Measurements from ENCODE around the gene TMEM233. TPM values are rescaled to one million over a fixed set of nuclear protein-coding genes. Genes with fewer than 3 reads are reported as not detected.

The TMEM233 gene
- polyA plus RNA-seq (2011; rRNA removed) (not detected in 2 replicates), polyA plus RNA-seq (2017; fragmentation: RNase III; extraction: RNeasy Plus Mini Kit Qiagen cat#74134 plus additional on column Dnase treatment) (not detected in 3 replicates), polyA minus RNA-seq (2011; rRNA and poly(A)+ RNA removed) (not detected in 2 replicates)
- not detected in 2 replicates for polyA plus RNA-seq (2012; cell fraction: cytosol; rRNA removed)
- polyA plus RNA-seq (2012; cell fraction: nucleus; rRNA removed) = not detected in 2 replicates

DNA sequence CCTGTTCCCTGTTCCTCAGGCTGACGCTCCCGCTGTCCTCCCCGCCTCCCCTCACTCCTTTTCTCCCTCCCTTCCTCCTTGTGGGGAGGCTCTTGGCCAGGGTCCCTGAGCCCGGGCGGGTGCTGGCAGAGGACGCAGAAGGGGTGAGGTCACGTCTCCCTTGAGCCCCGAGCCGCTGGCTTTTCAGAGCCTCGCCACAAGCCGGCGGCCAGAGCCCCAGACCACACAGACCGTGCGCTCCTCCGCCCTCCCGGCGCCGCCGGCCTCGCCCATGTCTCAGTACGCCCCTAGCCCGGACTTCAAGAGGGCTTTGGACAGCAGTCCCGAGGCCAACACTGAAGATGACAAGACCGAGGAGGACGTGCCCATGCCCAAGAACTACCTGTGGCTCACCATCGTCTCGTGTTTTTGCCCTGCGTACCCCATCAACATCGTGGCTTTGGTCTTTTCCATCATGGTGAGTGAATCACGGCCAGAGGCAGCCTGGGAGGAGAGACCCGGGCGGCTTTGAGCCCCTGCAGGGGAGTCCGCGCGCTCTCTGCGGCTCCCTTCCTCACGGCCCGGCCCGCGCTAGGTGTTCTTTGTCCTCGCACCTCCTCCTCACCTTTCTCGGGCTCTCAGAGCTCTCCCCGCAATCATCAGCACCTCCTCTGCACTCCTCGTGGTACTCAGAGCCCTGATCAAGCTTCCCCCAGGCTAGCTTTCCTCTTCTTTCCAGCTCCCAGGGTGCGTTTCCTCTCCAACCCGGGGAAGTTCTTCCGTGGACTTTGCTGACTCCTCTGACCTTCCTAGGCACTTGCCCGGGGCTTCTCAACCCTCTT is at the start of gene TMEM233:
Gene TMEM233, plus strand, starts transcription at position 197 of the 821 bp plus-strand sequence. Its CDS starts 75 bp downstream, at position 272.
- ATAC-seq (peak; percentile 12 to 44; a peak in 3 of 6 replicates), DNase-seq (ENCODE audit: low read depth in 1 of 2, low spot score in 1 of 2) (no peak), FAIRE-seq (no peak)
- no peak for TF ChIP-seq CBX8 (IDR thresholded peaks at IDR 0.05)
- no peak for TF ChIP-seq ZC3H11A (IDR thresholded peaks at IDR 0.05)
- TF ChIP-seq EHMT2 (IDR thresholded peaks at IDR 0.05; ENCODE audit: low read depth) = no peak
- TF ChIP-seq PHF8 (IDR thresholded peaks at IDR 0.05; ENCODE audit: borderline replicate concordance, low read depth) = no peak
- no peak for TF ChIP-seq HOXA7 (CRISPR knock-in tag; IDR thresholded peaks at IDR 0.05)
- TF ChIP-seq TP53 (CRISPR knock-in tag; IDR thresholded peaks at IDR 0.05) = no peak
- no peak for TF ChIP-seq CHD4 (IDR thresholded peaks at IDR 0.05; ENCODE audit: borderline replicate concordance)
- no peak for TF ChIP-seq KDM1A (IDR thresholded peaks at IDR 0.05; ENCODE audit: low read depth)
- TF ChIP-seq NFE2L2 (conservative IDR thresholded peaks at IDR 0.05; ENCODE audit: low read length) = no peak
- TF ChIP-seq, protein P1, sequence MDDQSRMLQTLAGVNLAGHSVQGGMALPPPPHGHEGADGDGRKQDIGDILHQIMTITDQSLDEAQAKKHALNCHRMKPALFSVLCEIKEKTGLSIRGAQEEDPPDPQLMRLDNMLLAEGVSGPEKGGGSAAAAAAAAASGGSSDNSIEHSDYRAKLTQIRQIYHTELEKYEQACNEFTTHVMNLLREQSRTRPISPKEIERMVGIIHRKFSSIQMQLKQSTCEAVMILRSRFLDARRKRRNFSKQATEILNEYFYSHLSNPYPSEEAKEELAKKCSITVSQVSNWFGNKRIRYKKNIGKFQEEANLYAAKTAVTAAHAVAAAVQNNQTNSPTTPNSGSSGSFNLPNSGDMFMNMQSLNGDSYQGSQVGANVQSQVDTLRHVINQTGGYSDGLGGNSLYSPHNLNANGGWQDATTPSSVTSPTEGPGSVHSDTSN (IDR thresholded peaks at IDR 0.05) = no peak
- no peak for TF ChIP-seq BCL3 (IDR thresholded peaks at IDR 0.05)
- TF ChIP-seq POLR2A (IDR thresholded peaks at IDR 0.05; ENCODE audit: low read length) = no peak
- no peak for TF ChIP-seq MAZ (IDR thresholded peaks at IDR 0.05; ENCODE audit: borderline replicate concordance, low read depth, low read length)
- TF ChIP-seq BHLHE40 (IDR thresholded peaks at IDR 0.05; ENCODE audit: low read depth, low read length) = no peak
- TF ChIP-seq HOXB13 (CRISPR knock-in tag; IDR thresholded peaks at IDR 0.05; ENCODE audit: low read depth) = no peak
- TF ChIP-seq NR3C1 (IDR thresholded peaks at IDR 0.05) = no peak
- TF ChIP-seq SMC3 (IDR thresholded peaks at IDR 0.05) = no peak
- TF ChIP-seq, protein P2, sequence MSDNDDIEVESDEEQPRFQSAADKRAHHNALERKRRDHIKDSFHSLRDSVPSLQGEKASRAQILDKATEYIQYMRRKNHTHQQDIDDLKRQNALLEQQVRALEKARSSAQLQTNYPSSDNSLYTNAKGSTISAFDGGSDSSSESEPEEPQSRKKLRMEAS (IDR thresholded peaks at IDR 0.05) = no peak
- no peak for TF ChIP-seq FOSB (CRISPR knock-in tag; IDR thresholded peaks at IDR 0.05)
- H3K4me2 ChIP-seq = peak within 1 kb of the TSS; percentile 62
- no peaks in the 10 kb centered on the region for H3K4me1 ChIP-seq
- H3K4me3 ChIP-seq = peak within 1 kb of the TSS; percentile 35; the same call in 2 of the 3 replicates
- H3K27ac ChIP-seq = no peak within 1 kb of the TSS
- POLR2A ChIA-PET = no interaction called here
- WGBS (ENCODE audit: missing lambda C conversion rate) = 11% methylated on average over 45 of the region's 48 CpGs
- H3K9me3 ChIP-seq = no peaks in the 10 kb centered on the region
- CTCF ChIA-PET = interaction anchor here (0.8 kb wide), 1 partner anchor 9 kb away, joined by 3 read pairs; no protein-coding TSS in a partner anchor

DNA sequence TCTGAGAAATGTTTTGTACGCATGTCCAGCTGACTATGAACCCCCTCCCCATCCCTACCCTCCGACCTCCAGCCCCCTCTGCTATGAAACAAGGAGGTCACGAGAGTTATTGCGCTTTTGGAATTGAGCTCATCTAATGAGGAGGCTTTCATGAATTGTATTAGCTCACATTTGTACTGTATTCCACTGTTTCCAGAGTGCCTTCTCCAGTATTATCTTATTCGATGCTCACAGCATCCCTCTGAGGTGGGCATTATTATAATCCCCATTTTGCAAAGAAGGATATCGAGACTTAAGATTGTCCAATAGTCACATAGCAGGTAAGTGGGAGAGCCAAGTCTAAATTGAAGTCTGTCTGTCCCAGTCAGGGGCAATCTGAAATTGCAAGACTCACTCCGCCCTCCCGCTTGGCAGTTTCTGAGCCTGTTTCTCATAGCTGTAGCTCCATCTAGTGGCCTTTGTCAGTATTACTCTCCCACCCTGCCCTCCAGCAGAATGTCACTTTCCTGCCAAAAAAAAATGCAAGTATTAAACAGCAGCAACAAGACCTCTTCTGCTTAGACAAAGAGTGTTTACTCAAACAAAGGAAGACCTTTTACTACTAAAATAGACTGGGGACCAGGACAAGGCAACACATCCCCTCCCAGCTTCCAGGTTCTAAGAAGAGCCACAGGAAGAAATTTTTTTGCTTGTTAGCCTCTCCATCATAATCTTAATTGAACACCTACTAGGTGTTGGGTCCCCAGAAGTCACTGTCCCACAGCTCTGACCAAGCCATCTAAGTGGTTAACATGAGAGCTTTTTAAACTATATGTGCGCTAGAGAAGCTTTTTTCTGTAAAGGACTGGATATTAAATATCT is 48.6 kb upstream of the TMEM233 start:
- ATAC-seq = peak; percentile 81 to 95
- no peak overlapping the region for H3K4me3 ChIP-seq

More for the DNA sequence above, 48.6 kb upstream of the TMEM233 start:
- no peak overlapping the region for H3K27ac ChIP-seq
- TF ChIP-seq HDAC2 (IDR thresholded peaks at IDR 0.05) (no peak), SMC3 (IDR thresholded peaks at IDR 0.05) (peak; percentile 63), RAD21 (conservative IDR thresholded peaks at IDR 0.05 in 1 of 2, IDR thresholded peaks at IDR 0.05 in 1 of 2) (peak; percentile 86 to 94), NR3C1 (IDR thresholded peaks at IDR 0.05) (no peak)
- TF ChIP-seq, protein P3, sequence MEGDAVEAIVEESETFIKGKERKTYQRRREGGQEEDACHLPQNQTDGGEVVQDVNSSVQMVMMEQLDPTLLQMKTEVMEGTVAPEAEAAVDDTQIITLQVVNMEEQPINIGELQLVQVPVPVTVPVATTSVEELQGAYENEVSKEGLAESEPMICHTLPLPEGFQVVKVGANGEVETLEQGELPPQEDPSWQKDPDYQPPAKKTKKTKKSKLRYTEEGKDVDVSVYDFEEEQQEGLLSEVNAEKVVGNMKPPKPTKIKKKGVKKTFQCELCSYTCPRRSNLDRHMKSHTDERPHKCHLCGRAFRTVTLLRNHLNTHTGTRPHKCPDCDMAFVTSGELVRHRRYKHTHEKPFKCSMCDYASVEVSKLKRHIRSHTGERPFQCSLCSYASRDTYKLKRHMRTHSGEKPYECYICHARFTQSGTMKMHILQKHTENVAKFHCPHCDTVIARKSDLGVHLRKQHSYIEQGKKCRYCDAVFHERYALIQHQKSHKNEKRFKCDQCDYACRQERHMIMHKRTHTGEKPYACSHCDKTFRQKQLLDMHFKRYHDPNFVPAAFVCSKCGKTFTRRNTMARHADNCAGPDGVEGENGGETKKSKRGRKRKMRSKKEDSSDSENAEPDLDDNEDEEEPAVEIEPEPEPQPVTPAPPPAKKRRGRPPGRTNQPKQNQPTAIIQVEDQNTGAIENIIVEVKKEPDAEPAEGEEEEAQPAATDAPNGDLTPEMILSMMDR (IDR thresholded peaks at IDR 0.05) = peak; percentile 83
- no peaks in the 10 kb centered on the region for H3K4me1 ChIP-seq
- no peak overlapping the region for H3K4me2 ChIP-seq
- DNase-seq (ENCODE audit: low read depth in 1 of 2, low spot score in 1 of 2) = peak; percentile 69 to 75
- H3K9me3 ChIP-seq = no peaks in the 10 kb centered on the region
- 12% methylated on average over 9 of the region's 9 CpGs for WGBS (ENCODE audit: missing lambda C conversion rate)
- ChIA-PET POLR2A (no interaction called here), CTCF (interaction anchor here (0.5 to 10.4 kb wide), 43 partner anchors 8 to 1167 kb away, joined by 3 to 98 read pairs (median 4); no protein-coding TSS in a partner anchor)
- FAIRE-seq = no peak

Data from A549 (cell line).